GM19328 (cell line): ENCODE results near the gene ALG9.
"Not testable (repeated sequence)": the region's sequence is repeated elsewhere in the genome, so short reads cannot be mapped to it uniquely, and the experiment has no call there.

Source experiments
- ATAC-seq: cut with Tn5 transposase; IDR thresholded peaks from one replicate; pipeline ENCODE4 v1.9.1; 2021; ENCODE audit warnings: mild to moderate bottlenecking, moderate library complexity; ENCODE audit not compliant: unreplicated experiment

Gene ALG9

GRCh38 chr11:111870886-111871692 lies at the start of gene ALG9:
Gene ALG9 (minus strand): TSS chr11:111871581. CDS start chr11:111871482, 99 bp downstream.
- peak; percentile 89 for ATAC-seq

DNA sequence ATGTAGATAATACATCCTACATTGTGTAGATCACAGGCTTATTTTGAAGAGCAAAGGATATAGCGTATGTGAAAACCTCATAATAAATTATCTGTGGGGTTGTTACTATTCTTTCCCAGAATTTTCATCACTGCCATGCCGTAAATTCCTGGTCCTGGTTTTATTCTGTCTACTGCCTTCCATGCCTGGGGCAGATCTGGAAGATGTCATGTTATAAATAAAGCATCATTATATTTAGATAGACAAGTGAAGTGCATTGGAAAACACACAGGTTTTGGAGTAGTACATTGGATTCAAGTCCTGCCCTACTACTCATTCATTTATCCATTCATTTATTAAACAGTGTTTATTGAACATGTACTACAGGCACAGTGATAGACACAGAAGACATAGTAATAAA lies 49.5 kb upstream of the ALG9 start:
- no peak for ATAC-seq

- ATAC-seq, result no peak
Measured at GRCh38 chr11:111918390-111919256, 47.2 kb upstream of the ALG9 start, which contains the start of gene C11orf52. Gene C11orf52 (plus strand): TSS chr11:111918913. CDS start chr11:111918973, 60 bp downstream.

DNA sequence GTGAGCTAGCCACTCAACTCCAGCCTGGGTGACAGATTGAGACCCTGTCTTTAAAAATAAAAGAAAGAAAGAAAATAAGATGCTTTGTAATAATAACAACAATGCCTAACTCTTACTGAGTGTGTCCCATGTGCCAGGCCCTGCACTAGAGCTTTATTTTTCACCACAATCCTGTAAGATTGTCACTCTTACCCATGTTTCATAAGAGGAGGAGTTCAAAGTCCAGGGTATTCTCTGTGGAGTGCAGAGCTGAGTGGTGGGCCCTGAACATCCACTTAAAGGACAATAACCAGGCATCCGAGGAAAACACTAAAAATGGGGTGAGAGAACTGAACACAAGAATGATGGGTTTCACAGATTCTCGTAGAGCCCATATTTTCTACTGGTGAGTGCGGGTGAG lies 46.4 kb upstream of the ALG9 start:
- no peak for ATAC-seq

DNA sequence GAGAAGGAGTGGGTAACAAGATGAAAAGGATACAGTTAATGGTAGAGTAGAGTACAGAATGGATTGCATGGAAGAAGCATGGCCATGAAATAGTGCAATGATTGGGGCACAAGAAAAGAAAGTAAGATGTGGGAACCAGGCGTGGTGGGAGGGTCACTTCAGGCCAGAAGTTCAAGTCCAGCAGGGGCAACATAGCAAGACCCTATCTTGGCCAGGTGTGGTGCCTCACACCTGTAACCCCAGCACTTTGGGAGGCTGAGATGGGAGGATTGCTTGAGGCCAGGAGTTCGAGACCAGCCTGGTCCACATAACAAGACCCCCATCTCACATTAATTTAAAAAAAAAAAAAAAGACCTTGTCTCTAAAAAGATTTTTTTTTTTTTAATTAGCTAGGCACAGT lies 45.9 kb upstream of the ALG9 start:
- no peak for ATAC-seq

DNA sequence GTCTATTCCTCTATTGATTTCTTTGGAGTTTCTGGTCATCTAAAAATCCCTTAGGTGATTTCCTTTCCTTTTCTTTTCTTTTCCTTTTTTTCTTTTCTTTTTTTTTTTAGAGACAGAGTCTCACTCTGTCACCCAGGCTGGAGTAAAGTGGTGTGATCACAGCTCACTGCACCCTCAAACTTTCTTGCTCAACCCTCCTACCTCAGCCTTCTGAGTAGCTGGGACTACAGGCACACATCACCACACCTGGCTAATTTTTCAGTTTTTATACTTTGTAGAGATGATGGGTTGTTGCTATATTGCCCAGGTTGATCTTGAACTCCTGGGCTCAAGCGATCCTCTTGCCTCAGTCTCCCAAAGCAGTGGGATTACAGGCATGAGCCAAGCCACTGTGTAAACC lies 45.4 kb upstream of the ALG9 start:
- no peak for ATAC-seq

DNA sequence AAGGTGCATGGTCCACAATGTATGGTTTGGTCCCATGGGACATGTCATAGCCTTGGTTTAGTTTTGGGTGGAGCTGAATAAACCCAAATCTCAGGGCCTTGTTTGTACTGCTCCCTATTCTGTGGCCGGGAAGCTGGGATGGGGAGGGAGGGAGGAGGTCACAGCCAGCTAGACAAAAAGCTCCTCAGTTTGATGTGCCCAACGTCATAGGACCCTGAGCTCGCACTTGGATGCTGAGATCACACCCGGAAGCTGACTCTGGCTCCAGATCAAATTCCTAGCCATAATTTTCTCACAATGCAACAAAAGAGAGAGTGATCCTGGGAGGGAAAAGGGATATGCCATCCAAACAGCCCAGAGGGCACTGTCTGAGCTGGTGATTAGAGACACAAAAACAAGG lies 42.6 kb upstream of the ALG9 start:
- ATAC-seq, result no peak

- ATAC-seq, result no peak
Measured at GRCh38 chr11:111913031-111913861, 41.9 kb upstream of the ALG9 start.

- no peak for ATAC-seq
Measured at GRCh38 chr11:111912535-111912934, 41.2 kb upstream of the ALG9 start, which contains the start of gene HSPB2. Gene HSPB2 (plus strand): TSS chr11:111912734. CDS start chr11:111912830, 96 bp downstream.

DNA sequence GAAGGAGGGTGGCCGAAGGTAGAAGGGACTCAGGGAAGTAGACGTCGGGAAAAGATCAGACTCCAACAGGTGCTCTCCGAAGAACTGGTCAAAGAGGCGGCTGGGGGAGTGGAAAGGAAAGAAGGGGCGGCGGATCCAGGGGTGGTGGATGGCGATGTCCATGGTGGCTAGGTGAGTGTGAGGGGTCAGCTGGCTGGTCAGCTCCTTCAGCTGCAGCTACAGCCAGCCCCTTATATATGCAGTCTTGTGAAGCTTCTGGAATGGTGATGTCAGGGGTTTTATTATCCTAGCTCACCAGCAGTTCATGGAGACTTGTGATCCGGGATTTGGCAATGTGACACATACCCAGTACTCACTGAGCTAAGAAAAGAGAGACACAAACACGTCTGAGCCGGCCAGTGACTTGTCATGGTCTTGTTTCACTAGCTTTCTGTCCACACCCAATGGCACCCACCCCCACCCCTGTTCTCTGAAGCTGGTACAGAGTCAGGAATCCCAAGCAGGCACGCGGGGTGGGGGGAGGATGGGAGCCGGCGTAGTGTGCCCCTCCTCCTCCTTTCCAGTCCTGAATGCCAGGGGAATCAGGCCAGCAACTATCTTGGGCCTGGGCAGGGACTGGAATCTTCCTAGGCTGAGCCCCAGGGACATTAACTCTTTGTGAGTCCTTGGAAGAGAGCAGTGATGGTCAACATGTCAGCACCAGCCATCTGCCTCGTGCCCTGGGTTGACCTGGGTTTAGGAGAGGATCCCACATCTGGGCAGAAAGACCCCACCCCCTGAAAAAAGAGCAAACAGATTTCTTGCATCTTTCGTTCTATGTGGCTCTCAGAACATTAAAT lies 40.4 kb upstream of the ALG9 start, which contains the start of gene CRYAB:
CRYAB (minus strand) TSS at position 208 of the 839 bp plus-strand sequence; CDS start at position 162, 46 bp downstream.
- ATAC-seq, result no peak

DNA sequence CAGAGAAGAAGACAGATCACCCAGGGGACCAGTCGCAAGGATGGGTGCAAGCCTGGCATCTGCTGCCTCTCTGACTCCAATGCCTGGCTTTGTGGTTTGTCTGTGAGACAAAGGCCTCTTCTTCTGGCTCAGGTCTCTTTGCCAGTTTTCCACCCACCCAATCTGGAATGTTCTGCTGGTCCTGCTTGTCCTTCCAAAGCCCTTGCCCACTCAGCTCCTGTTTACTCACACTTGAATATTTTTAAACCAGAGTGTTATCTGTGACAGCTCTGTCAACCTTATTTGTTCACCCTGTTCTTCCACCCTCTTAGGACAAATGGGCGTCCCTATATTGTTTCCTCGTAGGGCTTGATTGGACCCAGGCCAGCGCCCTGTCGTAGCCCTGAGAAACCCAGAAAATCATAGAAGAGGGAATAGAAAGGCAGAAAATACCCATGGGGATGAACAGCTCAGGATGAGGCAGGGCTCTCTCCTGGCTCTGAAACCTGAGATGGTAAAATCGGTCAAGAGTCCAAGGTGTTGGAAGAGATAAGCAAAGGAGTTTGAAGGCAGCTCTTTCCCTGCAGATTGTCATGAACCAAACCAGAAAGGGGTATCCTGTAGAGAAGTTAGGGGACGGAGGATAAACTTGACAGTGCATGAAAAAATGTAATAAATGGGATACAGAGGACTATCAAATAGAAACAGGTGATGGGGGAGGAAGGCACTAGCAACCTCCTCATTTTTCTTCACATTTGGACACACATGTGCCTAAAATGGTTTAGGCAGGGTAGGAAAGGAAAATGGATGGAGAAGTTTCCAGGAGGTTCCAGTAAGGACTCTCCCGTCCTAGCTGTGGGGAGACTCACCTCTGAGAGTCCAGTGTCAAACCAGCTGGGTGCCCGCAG lies 39.5 kb upstream of the ALG9 start:
- ATAC-seq, result no peak

- ATAC-seq, result no peak
Measured at GRCh38 chr11:111909378-111909777, 38.0 kb upstream of the ALG9 start.

DNA sequence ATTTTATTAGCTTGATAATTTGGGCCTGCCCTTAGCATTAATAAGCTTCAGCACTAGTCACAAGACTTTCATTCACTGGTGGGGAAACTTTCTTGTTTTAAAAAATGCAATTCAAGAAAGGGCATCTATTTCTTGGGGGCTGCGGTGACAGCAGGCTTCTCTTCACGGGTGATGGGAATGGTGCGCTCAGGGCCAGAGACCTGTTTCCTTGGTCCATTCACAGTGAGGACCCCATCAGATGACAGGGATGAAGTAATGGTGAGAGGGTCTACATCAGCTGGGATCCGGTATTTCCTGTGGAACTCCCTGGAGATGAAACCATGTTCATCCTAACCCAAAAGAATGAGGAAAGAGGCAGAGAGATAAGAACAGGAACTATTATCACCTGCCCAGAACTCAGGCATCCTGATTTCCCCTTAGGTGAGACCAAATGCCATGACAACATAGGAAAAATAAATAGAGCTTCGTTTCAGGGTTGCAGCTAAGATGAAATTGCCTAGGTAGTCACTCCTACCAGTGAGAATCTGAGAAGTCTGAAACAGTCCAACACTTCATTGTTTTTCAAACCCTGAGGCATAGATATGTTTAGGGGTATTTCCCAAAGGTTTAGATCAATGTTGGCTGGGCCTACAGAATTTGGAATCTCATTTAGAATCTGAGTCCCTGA lies 37.4 kb upstream of the ALG9 start:
- ATAC-seq, result no peak

DNA sequence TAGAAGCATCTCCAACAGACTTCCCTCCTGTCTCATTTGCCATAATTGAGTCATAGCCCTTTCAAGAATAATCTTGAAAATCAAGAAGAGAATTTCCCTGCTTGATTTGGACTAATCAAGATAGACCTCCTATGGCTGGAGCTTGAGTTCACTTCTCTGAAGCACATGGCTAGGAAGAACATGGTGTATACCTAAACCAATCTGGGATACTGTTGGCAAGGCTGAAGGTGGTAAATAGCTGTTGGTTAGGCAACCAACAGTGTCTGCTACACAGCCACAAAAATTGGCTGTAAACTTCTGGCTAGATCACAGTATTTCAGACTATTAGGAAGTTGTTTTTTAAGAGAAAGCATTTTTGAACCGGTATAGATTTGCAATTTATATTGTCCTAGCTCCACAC lies 35.3 kb upstream of the ALG9 start:
- ATAC-seq, result no peak

DNA sequence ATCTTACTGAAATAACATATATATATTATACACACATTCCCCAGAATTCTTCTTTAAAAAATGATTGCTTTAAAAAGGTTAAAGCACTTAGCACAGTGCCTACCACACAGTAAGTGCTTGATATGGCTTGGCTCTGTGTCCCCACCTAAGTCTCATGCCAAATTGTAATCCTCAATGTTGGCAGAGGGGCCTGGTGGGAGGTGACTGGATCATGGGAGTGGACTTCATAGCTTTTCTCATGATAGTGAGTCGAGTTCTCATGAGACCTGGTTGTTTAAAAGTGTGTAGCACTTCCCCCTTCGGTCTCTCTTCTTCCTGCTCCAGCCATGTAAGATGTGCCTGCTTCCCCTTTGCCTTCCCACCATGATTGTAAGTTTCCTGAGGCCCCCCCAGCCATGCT lies 34.0 kb upstream of the ALG9 start:
- no peak for ATAC-seq

- no peak for ATAC-seq
Measured at GRCh38 chr11:111886844-111887243, 15.5 kb upstream of the ALG9 start.

- ATAC-seq, result no peak
Measured at GRCh38 chr11:111886032-111886431, 14.7 kb upstream of the ALG9 start.

GRCh38 chr11:111885053-111885452 lies 13.7 kb upstream of the ALG9 start:
- not testable (repeated sequence) for ATAC-seq
